K562 (cell line): ENCODE measurements around the gene ACP5. TPM values are rescaled to one million over a fixed set of nuclear protein-coding genes. Genes with fewer than 3 reads are reported as not detected.
A peak's percentile ranks its signal among the peaks of the same experiment; 100 is the strongest.

Experiments
- ARID1B ChIP-seq: fragments of 450-650 bp; IDR thresholded peaks from 2 replicates; pipeline ENCODE4 v1.6.1; 2016; ENCODE audit warnings: antibody characterized with exemption, mild to moderate bottlenecking, inconsistent platforms
- CREM ChIP-seq: IDR thresholded peaks from 2 replicates; pipeline ENCODE4 v1.6.1; 2014; ENCODE audit warnings: antibody characterized with exemption, low read depth
- CTBP1 ChIP-seq: fragments of 450-650 bp; IDR thresholded peaks from 2 replicates; pipeline ENCODE4 v1.6.1; 2016; ENCODE audit warnings: borderline replicate concordance
- KLF13 ChIP-seq: fragments of 450-650 bp; IDR thresholded peaks from 2 replicates; pipeline ENCODE4 v1.6.1; 2016; ENCODE audit warnings: missing genetic modification characterization, low read depth, mild to moderate bottlenecking, missing compliant biosample characterization, moderate library complexity, borderline replicate concordance
- MAFF ChIP-seq: IDR thresholded peaks from 2 replicates; pipeline ENCODE4 v1.6.1; 2012; ENCODE audit warnings: low read length, improper control_type of control experiment
- MAFG ChIP-seq: fragments of 450-650 bp; conservative IDR thresholded peaks from 2 replicates; pipeline ENCODE4 v1.6.1; 2016; ENCODE audit warnings: missing genetic modification characterization, missing compliant biosample characterization
- NR1H2 ChIP-seq: sonication (generic); formaldehyde crosslinking; IDR thresholded peaks from 2 replicates; pipeline ENCODE4 v1.4.0; 2020; ENCODE audit warnings: mild to moderate bottlenecking, missing genetic modification reagents
- POLR2A ChIP-seq: fragments of 450-650 bp; conservative IDR thresholded peaks from 2 replicates; pipeline ENCODE4 v1.6.1; 2016
- POLR2G ChIP-seq: fragments of 200-400 bp; formaldehyde crosslinking; IDR thresholded peaks from 2 replicates; pipeline ENCODE4 v1.6.1; 2017; ENCODE audit warnings: low read depth, mild to moderate bottlenecking, antibody characterized with exemption, low read length, moderate library complexity
- RCOR1 ChIP-seq, 2 experiments: IDR thresholded peaks; 2 replicates each; pipeline ENCODE4 v1.6.1; 2012; ENCODE audit warnings: low read depth in 2 of 2, low read length in 2 of 2, borderline replicate concordance in 1 of 2, improper control_type of control experiment in 1 of 2
- REST ChIP-seq, 2 experiments: fragments of 450-650 bp; formaldehyde crosslinking in 1 of 2; IDR thresholded peaks; 2 replicates each; pipeline versions ENCODE4 v1.4.0 to v1.6.1; 2014 to 2020; ENCODE audit warnings: mild to moderate bottlenecking in 2 of 2, borderline replicate concordance in 1 of 2, low read depth in 1 of 2
- RFX7 ChIP-seq: fragments of 250-450 bp; sonication (Bioruptor Pico); IDR thresholded peaks from 2 replicates; pipeline ENCODE4 v1.5.1; 2021; ENCODE audit warnings: mild to moderate bottlenecking
- RNF2 ChIP-seq: sonication (generic); IDR thresholded peaks from 2 replicates; pipeline ENCODE4 v1.6.1; 2016
- SRF ChIP-seq, 2 experiments: fragments of 250-450, 450-650 bp in 1 of 2; sonication (Bioruptor Pico) in 1 of 2; sonication (generic) in 1 of 2; formaldehyde crosslinking; IDR thresholded peaks; 2 replicates each; pipeline versions ENCODE4 v1.5.0 to v1.5.1; 2020 to 2022; ENCODE audit warnings: mild to moderate bottlenecking in 1 of 2, missing genetic modification reagents in 1 of 2
- SRSF1 ChIP-seq: fragments of 200-400 bp; formaldehyde crosslinking; IDR thresholded peaks from 2 replicates; pipeline ENCODE4 v1.6.1; 2017; ENCODE audit warnings: mild to moderate bottlenecking, low read depth, low read length, moderate library complexity
- ZFP30 ChIP-seq: fragments of 250-450 bp; sonication (Bioruptor Pico); IDR thresholded peaks from 2 replicates; pipeline ENCODE4 v1.8.0; 2022; ENCODE audit warnings: moderate library complexity, mild to moderate bottlenecking, inconsistent platforms, borderline replicate concordance
- ZNF134 ChIP-seq: fragments of 250-450 bp; sonication (Bioruptor Pico); conservative IDR thresholded peaks from 2 replicates; pipeline ENCODE4 v1.4.0; 2020
- ZNF436 ChIP-seq: fragments of 250-450, 450-650 bp; sonication (Bioruptor Pico); formaldehyde crosslinking; IDR thresholded peaks from 2 replicates; pipeline ENCODE4 v1.7.0; 2020; ENCODE audit warnings: mild to moderate bottlenecking
- polyA plus RNA-seq, 8 experiments: library from polyadenylated mRNA; depleted of rRNA in 4 of 8; stranded (reverse) in 5 of 8; unstranded in 3 of 8; fragments of >200 nt; fragmentation: Nextera tagmentation in 2 of 8; fragmentation: Illumina TruSeq in 1 of 8; extraction: Ambion mirVana in 2 of 8; extraction: Trizol in 1 of 8; gene quantifications; 2 replicates each; pipeline versions ENCODE4 v1.2.1 to v1.2.3, GENCODE V29; 2011 to 2014; ENCODE audit warnings: inconsistent platforms in 1 of 8, missing spikeins in 1 of 8
- total RNA-seq, 7 experiments: library from RNA; depleted of rRNA in 6 of 7; stranded (reverse); fragments of >200 nt in 6 of 7; fragmentation: Illumina TruSeq in 2 of 7; extraction: Trizol in 2 of 7; gene quantifications; 2 replicates each; pipeline versions ENCODE4 v1.2.1 to v1.2.3, GENCODE V29; 2011 to 2021; ENCODE audit warnings: low replicate concordance in 1 of 7
- TF ChIP-seq, protein P1 (sequence below): fragments of 450-650 bp; formaldehyde crosslinking; IDR thresholded peaks from 2 replicates; pipeline ENCODE4 v1.4.0; 2020; ENCODE audit warnings: mild to moderate bottlenecking, moderate library complexity

The ACP5 gene
- total and polyA plus RNA-seq, 9 of the 15 experiments (the other 6 are each of a cell fraction or from before 2014, with no cell fraction given) = 0.06 to 1.1 (median 0.31) TPM; not detected in 1

DNA sequence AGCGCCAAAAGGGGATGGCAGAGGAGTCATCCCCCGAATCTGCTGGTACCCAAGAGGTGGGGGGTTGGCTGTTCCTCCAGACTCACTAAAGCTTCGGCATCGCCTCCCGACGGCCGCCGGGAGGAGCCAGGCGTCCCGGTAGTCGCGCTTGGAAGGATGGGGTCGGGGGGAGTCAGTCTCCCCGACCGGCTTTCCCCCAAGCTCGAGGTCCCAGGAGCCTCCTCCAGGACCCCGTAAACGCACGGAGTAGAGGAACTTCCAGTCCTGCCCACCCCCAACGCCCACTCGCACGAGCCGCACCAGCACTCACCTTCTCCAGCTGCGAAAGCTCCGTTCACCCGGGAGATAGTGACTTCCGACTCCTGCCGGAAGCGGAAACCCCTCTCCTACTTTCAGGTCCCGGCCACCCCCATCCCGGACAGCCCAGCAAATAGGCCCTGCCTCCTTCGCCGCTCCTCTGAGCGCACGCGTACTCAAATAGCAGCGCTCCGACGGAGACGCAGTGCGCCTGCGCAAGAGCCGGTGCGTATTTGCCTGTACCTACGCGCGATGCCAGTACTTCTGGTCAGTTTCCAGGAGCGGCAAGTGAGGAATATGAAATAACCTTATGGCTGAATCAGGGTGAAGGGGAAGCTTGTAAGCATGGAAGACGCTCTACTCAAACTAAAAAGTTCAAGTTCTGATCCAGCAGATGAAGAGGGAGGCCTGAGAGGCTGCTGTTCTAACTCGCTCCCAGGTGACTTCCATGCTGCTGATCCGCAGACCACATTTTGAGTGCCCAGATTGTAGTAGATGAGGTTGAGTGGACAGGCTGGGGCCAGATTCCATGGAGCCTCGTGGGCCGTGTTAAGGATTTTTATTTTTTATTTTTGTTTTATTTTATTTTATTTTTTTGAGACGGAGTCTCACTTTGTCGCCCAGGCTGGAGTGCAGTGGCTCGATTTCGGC is 18.3 kb downstream of the ACP5 start, which contains the start of gene ELOF1 (continued):
- TF ChIP-seq POLR2G (peak; percentile 83), KLF13 (tag) (peak; percentile 53; the same call in 1 of the 2 replicates), MAFG (tag) (no peak), NR1H2 (CRISPR knock-in tag) (no peak), RFX7 (CRISPR knock-in tag) (no peak), SRSF1 (no peak), REST (IDR thresholded peaks at IDR 0.05; ENCODE audit: borderline replicate concordance) (peak; percentile 9; the same call in 1 of the 2 replicates), REST (CRISPR knock-in tag; IDR thresholded peaks at IDR 0.05; ENCODE audit: low read depth) (0 out of 2 replicates have a peak, but pooled peaks have one; percentile 42), CREM (peak; percentile 51; the same call in 1 of the 2 replicates), SRF (CRISPR knock-in tag; IDR thresholded peaks at IDR 0.05) (no peak), CTBP1 (peak; percentile 68; the same call in 1 of the 2 replicates), ARID1B (no peak), ZNF436 (no peak), MAFF (no peak), ZFP30 (CRISPR knock-in tag) (no peak), POLR2A (peak; percentile 97), RNF2 (0 out of 2 replicates have a peak, but pooled peaks have one; percentile 30), RCOR1 (IDR thresholded peaks at IDR 0.05; ENCODE audit: borderline replicate concordance in 1 of 2, low read depth in 2 of 2, low read length in 2 of 2) (no peak; a peak in 1 of 4 replicates), ZNF134 (CRISPR knock-in tag) (no peak)
- TF ChIP-seq, protein P1, sequence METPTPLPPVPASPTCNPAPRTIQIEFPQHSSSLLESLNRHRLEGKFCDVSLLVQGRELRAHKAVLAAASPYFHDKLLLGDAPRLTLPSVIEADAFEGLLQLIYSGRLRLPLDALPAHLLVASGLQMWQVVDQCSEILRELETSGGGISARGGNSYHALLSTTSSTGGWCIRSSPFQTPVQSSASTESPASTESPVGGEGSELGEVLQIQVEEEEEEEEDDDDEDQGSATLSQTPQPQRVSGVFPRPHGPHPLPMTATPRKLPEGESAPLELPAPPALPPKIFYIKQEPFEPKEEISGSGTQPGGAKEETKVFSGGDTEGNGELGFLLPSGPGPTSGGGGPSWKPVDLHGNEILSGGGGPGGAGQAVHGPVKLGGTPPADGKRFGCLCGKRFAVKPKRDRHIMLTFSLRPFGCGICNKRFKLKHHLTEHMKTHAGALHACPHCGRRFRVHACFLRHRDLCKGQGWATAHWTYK (CRISPR knock-in tag) = no peak
